ENCODE measurements around the gene AUTS2. TPM values are rescaled to one million over a fixed set of nuclear protein-coding genes. Genes with fewer than 3 reads are reported as not detected.

Gene AUTS2
- total RNA-seq, 1 experiment from 2014 or later, result 50.0 TPM

GRCh38 chr7:69683002-69683401, 84.7 kb downstream of the AUTS2 start:
- ChIA-PET POLR2A (no interaction called here), CTCF (no interaction called here)
- H3K4me3 Mint-ChIP-seq, result no peak overlapping the region
- peak; percentile 31 for DNase-seq (ENCODE audit: low spot score)
- H3K9me3 Mint-ChIP-seq, result peaks cover 4% of the 10 kb centered on the region; the same call in 1 of the 2 replicates
- TF ChIP-seq ZNF396 (CRISPR knock-in tag; IDR thresholded peaks at IDR 0.05; ENCODE audit: borderline replicate concordance) (no peak), MAX (CRISPR knock-in tag; IDR thresholded peaks at IDR 0.05) (peak; percentile 51; the same call in 1 of the 2 replicates), PRDM15 (CRISPR knock-in tag; IDR thresholded peaks at IDR 0.05) (no peak), RORB (CRISPR knock-in tag; IDR thresholded peaks at IDR 0.05) (no peak), USF2 (CRISPR knock-in tag; IDR thresholded peaks at IDR 0.05) (peak; percentile 49; the same call in 1 of the 2 replicates), ZNF138 (CRISPR knock-in tag; conservative IDR thresholded peaks at IDR 0.05) (no peak)
- TF ChIP-seq, protein P1, sequence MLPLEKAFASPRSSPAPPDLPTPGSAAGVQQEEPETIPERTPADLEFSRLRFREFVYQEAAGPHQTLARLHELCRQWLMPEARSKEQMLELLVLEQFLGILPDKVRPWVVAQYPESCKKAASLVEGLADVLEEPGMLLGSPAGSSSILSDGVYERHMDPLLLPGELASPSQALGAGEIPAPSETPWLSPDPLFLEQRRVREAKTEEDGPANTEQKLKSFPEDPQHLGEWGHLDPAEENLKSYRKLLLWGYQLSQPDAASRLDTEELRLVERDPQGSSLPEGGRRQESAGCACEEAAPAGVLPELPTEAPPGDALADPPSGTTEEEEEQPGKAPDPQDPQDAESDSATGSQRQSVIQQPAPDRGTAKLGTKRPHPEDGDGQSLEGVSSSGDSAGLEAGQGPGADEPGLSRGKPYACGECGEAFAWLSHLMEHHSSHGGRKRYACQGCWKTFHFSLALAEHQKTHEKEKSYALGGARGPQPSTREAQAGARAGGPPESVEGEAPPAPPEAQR (CRISPR knock-in tag; IDR thresholded peaks at IDR 0.05), result 0 out of 2 replicates have a peak, but pooled peaks have one; percentile 44
- H3K27me3 Mint-ChIP-seq (ENCODE audit: low read depth), result no peaks in the 10 kb centered on the region
- peak; percentile 89 for ATAC-seq
- H3K27ac Mint-ChIP-seq, result 0 out of 2 replicates have a peak overlapping the region, but pooled peaks have one; percentile 36
- H3K4me1 Mint-ChIP-seq, result peaks cover 37% of the 10 kb centered on the region
- no peaks in the 10 kb centered on the region for H3K36me3 Mint-ChIP-seq

DNA sequence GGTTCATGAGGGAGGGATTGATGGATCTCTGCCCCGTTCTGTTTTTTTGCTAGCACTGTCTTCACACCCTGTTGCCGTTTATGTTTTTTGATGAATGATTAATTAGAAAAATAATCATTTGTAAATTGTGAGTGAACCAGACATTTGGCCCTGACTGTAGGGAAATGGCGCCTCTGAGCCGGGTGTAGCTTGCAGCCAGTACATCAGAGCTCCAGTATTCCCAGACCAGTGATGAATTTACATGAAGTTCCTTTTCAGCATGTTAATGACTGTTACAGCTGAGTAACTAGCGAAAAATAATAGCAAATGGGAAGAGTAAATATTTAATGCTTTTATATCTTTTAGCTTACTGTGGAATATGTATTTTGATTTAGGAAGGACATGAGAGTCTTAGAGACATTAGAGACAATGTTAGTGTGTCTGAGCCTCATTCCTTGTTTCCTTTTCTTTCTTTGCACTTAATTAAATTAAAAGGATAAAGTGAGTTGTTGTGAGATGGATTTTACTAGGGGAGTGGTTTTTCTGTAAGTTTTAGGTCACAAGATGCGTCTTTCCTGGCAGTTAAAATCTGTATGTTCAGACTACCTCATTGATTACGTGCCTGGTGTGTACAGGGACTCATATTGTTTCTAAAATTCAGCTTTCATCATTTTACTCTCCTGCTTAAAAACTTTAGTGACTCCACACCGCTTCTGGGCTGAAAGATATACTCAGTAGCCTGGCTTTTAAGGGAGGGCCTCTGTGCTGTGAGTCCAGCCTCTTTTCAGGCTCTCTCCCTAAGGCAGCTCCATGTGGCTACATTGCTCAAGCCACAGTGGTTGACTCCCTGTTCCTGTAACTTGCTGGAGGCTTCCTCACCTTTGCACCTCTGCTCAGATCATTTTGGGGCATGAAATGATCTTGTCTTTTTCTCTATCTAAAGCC, 86.4 kb downstream of the AUTS2 start:
- CTCF ChIA-PET, result interaction anchor here (0.9 to 1.5 kb wide), 3 partner anchors 8 to 247 kb away, joined by 3 to 5 read pairs (median 4); no protein-coding TSS in a partner anchor
- H3K4me3 Mint-ChIP-seq, result no peak overlapping the region
- no peak overlapping the region for H3K27ac Mint-ChIP-seq
- no peaks in the 10 kb centered on the region for H3K27me3 Mint-ChIP-seq (ENCODE audit: low read depth)
- peaks cover 4% of the 10 kb centered on the region; the same call in 1 of the 2 replicates for H3K9me3 Mint-ChIP-seq
- no peaks in the 10 kb centered on the region for H3K36me3 Mint-ChIP-seq
- no peak for TF ChIP-seq MAX (CRISPR knock-in tag; IDR thresholded peaks at IDR 0.05)
- ATAC-seq (peak; percentile 37; the same call in 1 of the 2 replicates), DNase-seq (ENCODE audit: low spot score) (no peak)
- H3K4me1 Mint-ChIP-seq, result peaks cover 29% of the 10 kb centered on the region
- POLR2A ChIA-PET, result interaction anchor here (0.6 kb wide), 1 partner anchor 44 kb away, joined by 3 read pairs; no protein-coding TSS in a partner anchor

- Mint-ChIP-seq H3K36me3 (no peaks in the 10 kb centered on the region), H3K27ac (no peak overlapping the region), H3K4me1 (peaks cover 29% of the 10 kb centered on the region), H3K4me3 (no peak overlapping the region), H3K9me3 (peaks cover 4% of the 10 kb centered on the region; the same call in 1 of the 2 replicates), H3K27me3 (ENCODE audit: low read depth) (no peaks in the 10 kb centered on the region)
- TF ChIP-seq ZNF138 (CRISPR knock-in tag; conservative IDR thresholded peaks at IDR 0.05), result no peak
- no peak for TF ChIP-seq ETV6 (CRISPR knock-in tag; IDR thresholded peaks at IDR 0.05)
- TF ChIP-seq ZNF532 (CRISPR knock-in tag; IDR thresholded peaks at IDR 0.05; ENCODE audit: borderline replicate concordance), result no peak
- TF ChIP-seq ZNF416 (CRISPR knock-in tag; IDR thresholded peaks at IDR 0.05), result no peak
- ChIA-PET CTCF (interaction anchor here (1.0 kb wide), 1 partner anchor 8 kb away, joined by 5 read pairs; no protein-coding TSS in a partner anchor), POLR2A (interaction anchor here (0.7 kb wide), 1 partner anchor 100 kb away, joined by 5 read pairs; no protein-coding TSS in a partner anchor)
- ATAC-seq, result no peak
- no peak for DNase-seq (ENCODE audit: low spot score)
These were observed 87.0 kb downstream of the AUTS2 start for GRCh38 chr7:69685293-69685631.
